NCI-H2196 (cell line): ENCODE data around the gene MTHFD1L.

Experiments
- DNase-seq: peaks from one replicate; lab custom pipeline; 2025; ENCODE audit not compliant: unreplicated experiment; lab: John Stamatoyannopoulos, UW

The MTHFD1L gene

DNA sequence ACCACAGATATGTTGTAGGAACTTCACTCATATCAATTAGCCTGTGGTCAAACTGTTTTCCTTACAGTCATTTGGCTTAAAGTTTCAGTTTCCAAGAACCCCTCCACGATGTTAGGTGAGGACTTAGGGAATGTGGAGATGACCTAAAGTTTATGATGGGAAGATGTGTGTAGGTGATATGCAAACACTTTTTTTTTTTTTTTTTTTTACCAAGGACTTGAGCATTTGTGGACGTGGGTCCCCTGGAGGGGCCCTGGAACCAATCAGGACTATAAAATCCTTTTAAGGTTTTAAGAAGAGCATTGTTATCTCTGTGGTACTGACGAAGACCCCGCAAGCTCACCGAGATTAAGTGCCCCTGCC lies 478 bp upstream of the MTHFD1L start:
- DNase-seq, result no peak

DNA sequence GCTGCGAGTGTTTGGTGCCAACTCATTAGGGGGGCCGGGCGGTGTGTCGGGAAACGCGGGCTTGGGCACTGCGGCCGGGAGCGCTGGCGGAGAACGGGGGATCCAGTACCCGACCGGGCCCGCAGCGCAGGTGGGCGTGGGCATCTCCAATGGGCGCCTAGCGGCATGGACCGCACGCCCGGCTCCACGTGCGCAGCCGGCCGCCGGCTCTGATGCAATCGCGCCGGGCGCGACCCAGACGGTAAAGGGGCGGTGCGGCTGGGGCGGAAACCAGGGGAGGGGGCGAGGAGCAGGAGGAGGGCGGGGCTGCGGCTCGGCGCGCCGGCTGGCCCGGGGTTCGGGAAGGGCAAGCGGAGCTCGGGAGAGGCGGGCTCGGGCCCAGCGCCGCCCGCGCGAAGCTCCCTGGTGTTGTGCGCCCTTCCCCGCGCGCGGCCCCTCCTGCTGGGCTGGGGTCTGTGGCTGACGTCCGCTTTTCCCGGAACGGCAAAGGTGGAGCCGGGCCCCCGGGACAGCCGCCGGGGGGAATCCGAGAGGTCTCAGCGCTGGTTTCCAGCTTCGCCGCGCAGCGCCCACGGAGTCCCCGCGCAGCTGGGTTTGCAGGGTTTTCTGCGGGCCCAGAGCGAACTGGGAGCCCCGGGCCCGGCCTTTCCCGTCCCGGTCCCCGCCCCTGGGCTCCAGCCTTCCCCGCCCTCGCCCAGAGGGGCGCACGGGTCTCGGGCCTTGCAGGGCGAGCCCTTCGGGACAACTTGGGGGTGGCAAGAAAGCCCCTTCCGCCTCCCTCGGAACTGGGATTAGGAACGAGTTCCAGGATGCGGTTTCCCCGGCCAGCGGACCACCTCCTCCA lies 867 bp downstream of the MTHFD1L start:
- peak; percentile 88 for DNase-seq

DNA sequence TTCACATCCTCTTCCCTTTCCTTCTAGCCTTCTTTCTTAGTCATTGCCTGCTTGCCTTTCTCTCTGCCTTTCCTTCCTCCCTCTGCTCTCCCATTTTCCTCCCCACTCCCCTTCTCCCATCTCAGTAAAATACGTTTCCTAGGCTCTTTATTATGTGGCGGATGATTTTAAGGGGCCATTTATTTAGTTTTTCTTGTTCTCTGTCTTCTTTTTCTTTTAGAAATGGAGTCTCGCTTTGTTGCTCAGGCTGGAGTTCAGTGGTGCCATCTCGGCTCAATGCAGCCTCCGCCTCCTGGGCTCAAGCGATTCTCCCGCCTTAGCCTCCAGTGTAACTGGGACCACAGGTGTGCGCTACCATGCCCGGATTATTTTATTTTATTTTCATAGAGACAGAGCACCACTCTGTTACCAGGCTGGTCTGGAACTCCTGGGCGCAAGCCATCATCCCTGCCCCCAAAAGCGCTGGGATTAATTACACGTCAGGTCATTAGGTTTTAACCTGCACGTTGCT lies 1.5 kb downstream of the MTHFD1L start:
- peak; percentile 21 for DNase-seq

DNA sequence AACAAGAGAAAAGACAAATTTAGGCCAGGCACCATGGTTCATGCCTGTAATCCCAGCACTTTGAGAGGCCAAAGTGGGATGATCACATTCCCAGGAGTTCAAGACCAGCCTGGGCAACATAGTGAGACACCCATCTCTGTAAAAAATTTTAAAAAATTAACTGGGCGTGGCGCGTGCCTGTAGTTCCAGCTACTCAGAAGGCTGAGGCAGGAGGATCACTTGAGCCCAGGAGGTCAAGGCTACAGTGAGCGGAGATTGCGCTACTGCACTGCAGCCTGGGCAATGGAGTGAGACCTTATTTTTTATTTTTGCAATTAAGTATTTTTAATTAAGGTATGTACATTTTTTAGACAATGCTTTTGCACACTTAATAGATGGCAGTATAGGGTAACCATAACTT lies 3.3 kb downstream of the MTHFD1L start:
- no peak for DNase-seq

DNA sequence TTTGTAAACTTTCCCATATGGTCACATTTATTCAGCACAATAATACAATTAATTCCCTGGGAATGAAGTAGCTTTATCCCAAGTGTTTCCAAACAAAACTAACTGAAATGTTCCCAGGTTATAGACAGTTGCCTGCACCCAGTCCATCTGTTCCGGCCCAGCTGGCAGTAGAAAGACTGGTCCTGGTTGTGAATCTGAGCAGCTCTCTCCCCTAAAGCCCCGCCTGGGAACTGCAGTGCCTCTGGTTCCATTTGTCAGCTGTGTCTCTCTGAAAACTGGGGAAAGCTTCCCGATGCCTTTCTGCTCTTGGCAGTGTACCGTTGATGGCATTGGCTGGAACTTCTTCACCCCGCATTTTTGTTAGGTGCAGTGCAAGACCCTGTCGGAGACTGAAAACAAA lies 8.7 kb downstream of the MTHFD1L start:
- no peak for DNase-seq

DNA sequence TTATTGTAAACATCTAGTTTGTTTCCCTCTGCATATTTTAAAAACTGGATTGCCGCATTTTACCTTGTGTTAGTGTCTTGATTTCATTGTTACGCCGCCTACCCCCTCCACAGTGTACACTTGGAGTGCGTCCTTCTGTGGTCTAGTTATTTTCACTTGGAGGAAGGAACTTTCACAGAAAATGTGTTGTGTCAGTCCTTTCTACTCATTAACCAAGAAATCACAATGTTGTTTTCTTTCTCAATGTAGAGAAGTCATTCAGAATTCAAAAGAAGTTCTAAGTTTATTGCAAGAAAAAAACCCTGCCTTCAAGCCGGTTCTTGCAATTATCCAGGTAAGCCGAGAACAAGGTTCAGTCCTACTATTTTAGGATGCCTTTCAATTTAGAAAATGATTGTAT lies 10.3 kb downstream of the MTHFD1L start:
- no peak for DNase-seq

DNA sequence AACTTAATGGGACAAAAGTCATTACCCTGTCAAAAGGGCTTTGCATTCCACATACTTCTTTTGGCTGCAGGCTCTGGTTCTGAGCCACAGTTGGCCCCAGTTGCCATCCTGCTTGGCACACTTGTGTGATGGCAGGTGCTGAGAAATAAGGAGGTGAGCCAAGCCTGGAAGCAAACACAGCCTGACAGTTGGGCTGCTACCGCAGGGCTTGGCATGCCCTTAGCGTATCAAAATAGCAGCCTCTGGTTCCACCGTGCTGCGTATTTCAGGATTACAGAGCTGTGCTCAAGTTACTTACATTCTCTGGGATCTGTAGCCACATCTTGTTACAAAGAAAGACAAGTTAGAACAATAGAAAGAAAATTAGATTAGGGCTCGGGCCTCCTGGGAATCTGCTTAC lies 11.1 kb downstream of the MTHFD1L start:
- DNase-seq, result peak; percentile 80

DNA sequence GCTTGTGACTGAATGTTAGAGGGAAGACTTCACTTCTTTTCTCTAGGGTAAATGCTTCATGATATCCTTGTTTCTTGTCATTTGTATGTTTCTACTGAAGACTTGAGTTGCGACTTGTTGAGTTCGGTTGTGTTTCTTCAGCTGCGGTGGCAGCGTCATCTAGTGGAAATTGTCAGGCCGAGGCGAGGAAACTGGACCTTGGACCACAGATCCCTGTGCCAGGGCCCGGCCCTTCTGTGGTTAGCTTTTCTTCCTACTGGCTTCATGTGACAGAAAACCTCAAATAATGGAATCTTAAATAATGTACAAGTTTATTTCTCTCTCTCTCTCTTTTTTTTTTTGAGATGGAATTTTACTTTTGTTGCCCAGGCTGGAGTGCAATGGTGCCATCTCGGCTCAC lies 12.4 kb downstream of the MTHFD1L start:
- no peak for DNase-seq

DNA sequence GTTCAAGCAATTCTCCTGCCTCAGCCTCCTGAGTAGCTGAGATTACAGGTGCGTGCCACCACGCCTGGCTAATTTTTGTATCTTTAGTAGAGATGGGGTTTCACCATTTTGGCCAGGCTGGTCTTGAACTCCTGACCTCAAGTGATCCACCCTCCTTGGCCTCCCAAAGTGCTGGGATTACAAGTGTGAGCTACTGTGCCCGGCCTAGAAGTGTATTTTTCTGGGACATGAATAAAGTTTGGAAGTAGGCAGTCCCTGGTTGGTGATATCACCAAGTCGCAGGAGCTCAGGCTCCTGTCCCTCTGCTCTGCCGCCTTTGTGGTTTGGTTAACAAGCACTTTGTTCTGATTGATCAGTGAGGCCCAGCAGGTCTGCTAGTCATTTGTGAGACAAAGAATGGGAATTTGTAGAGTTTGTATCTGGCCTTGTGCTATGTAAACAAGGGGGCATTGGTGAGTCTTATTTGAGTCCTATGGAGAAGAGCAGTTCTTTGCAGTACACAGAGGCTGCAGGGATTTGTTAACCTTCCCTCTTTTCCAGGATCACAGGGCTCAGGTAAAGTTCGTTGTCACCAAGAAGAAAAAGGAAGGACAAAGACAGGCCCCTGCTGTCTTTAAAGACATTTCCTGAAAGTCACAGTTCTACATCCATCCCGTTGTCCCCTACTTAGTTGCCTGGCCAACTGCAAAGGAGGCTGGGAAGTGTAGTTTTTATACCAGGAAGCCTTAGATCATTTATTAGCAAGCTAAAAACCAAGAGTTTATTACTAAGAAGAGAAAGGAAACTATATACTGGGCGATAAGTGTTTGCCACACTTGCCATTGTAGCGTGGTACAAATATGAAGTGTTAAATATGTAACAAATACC lies 13.1 kb downstream of the MTHFD1L start:
- no peak for DNase-seq

DNA sequence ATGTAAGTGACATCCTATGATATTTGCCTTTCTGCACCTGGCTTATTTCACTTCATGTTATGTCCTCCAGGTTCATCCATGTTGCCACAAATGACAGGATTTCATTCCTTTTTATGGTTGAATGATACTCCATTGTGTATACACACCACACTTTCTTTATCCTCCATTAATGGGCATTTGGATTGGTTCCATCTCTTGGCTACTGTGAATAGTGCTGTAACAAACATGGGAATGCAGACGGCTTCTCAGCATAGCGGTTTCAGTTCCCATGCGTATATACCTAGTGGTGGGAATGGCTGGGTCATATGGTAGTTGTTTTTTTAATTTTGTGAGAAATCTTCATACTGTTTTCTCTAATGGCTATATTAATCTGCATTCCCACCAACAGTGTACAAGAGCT lies 14.8 kb downstream of the MTHFD1L start:
- peak; percentile 45 for DNase-seq

DNA sequence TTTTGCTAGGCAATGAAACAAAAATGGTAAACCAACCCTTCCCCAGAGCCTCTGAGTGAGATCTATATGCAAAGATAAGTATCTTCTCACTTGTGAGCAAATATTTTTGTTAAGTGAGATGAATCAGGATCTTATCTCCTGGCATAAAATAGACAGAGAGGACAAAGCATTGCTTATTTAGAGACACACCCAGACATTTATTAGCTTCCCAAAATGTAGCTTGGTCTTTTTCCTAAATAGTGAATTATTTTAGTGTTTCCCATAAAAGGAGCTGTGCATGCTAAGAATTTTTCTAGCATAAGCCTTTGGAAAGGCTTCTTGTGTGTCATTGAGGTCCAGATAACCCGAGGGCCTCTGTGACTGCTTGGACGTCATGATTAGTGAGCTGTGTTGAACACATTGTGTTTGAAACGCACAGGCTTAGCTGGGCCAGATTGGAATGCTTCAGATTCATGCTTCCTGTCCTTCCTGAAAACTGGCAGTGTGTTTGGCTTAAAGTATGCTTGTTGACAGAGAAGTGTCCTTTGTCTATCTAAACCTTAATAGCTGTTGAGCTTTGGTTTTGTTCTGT lies 16.5 kb downstream of the MTHFD1L start:
- peak; percentile 61 for DNase-seq

DNA sequence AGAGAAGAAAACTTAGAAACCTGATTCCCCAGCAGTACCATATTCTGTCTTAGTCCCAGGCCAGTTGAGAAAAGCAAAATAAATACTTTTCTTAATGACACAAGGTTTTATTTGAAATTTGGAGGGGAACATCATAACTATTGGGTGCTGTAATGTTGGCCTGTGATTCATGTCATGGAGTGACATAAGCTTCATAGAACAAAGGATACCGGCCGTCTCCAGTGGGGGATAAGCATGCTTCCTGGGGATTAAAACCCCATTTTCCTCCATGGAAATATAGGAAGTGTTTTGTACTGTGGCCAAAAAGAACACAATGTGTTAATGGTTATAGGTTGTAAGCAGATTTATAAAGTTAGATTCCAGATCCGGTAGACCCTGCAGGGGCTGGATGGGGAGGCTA lies 18.0 kb downstream of the MTHFD1L start:
- no peak for DNase-seq

DNA sequence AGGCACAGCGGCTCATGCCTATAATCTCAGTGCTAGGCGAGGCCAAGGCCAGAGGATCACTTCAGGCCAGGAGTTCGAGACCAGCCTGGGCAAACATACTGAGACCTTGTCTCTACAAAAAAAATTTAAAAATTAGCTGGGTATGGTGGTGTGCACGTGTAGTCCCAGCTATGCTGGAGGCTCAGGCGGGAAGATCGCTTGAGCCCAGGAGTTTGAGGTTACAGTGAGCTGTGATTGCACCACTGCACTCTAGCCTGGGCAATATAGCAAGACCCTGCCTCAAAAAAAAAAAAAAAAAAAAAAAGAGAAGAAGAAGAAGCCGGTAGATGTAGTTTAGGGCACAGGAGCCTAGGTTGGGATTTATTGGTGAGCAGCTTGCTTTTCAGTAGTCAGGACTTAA lies 20.7 kb downstream of the MTHFD1L start:
- no peak for DNase-seq

DNA sequence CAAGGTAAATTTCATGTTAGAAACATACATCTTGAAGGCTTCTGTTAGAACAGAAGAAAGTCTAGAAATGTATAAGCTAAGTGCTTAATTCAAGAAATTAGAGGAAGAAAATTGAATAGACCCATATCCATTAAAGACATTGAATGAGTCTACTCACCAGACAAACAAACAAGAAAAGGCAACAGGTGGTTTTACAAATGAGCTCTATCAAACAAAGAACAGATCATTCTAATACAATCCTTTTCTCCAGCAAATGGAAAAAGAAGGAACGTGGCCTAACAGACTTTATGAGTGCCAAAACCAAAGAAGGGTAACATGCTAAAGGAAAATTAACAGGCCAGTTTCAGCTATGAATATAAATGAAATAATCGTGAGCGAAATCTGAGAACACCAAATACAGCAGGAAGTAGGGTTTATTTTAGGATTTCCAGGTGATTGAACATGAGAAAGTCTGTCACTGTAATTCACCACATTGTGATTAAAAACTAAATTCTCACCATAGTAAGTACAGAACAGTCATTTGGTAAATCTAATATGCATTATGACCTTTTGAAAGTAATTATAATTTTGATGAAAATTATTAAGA lies 22.6 kb downstream of the MTHFD1L start:
- DNase-seq, result no peak

DNA sequence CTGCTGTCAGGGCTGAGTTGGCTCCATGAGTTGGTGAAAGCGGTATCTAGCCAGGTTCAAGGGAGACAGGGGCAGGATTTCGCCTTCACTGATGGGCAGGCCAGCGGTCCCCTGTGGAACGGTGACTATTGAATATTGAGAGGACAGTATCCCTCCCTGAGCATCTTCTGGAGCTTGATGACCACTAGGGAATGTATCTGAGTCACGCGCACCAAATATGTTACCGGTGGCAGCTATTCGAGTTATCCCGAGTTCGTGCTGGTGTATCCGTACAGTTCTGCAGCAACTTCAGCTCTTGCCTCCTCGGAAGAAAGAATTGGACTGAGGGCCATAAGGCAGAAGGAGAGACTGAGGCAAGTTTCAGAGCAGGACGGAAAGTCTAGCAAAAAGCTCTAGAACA lies 24.8 kb downstream of the MTHFD1L start:
- no peak for DNase-seq

DNA sequence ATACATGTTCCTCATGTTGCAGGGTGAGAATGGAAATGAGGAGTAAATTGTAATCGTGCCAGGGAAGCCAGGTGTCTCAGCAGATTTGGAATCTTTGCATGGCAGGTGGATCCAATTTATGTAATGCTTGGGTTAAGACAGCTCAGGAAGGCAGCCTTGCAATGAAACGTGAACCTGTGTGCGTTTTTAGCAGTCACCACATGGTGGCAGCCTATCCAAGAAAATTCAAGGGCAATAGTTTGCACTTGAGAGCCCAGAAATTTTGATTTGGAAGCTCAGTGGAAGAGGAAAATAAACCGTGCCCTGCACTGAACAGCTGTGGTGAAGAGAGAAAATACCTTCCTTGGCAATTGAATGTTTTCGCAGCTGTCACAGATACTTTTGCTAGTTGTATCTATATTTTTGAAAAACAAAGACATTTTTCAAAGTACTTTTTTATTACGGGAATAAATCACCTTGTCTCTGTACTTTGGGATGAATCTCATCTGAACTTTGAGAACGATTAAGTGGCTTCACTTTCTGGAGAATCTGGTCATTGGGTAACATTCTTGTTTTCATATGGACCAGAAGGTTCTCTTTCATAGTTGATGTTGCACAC lies 26.5 kb downstream of the MTHFD1L start:
- DNase-seq, result peak; percentile 87

DNA sequence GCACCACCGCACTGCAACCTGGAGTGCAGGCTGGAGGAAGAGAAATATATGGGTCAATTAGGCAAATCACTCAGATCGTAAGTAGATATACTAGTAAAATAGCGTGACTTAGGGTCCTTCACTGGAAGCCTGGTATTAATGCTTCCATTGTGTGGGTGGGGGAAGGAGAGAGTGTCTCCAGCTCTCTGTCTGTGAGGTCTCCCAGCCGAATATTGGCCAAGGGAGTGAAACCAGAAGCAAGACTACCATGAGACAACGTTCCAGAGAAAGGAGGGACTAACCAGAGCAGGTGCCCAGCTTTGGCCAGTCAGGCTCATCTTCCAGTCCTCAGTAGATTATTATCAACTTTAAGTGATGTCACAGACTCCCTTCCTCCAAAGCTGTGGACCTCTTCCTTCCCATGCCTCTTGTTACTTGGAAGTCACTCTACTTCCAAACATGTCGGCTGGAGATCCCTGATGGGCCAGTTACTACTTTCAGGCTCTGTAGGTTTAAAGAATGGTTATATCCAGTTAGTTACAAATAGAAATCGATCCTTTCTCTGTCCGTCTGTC lies 28.8 kb downstream of the MTHFD1L start:
- DNase-seq, result no peak

DNA sequence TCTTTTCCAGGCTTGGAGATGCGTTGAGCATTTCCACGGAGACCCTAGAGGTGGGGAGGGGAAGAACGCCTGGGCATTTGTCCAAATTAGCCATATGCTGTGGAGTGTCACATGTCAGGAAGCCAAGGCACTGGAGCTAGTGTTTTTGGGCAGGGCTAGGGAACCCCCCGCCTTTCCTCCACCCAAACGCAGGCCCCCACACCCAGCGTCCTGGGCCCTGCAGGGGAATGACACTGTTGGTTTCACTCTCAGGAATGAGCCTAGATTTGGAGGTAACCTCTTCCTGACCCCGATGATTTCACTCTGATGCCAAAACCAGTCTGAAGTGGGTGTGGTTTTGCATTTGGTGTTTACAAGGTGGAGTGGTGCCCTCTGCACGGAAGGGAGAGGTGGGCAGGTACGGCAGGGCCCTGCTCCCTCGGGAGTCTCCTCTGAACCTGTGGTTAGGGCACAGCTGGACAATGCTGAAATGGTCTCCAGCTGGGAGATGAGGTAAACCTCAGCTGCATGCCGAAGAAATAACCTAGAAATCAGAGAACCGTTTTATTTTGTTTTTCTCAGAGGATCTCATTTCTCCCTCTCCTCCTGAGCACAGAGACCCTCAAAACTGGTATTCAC lies 29.5 kb downstream of the MTHFD1L start:
- peak; percentile 43 for DNase-seq

DNA sequence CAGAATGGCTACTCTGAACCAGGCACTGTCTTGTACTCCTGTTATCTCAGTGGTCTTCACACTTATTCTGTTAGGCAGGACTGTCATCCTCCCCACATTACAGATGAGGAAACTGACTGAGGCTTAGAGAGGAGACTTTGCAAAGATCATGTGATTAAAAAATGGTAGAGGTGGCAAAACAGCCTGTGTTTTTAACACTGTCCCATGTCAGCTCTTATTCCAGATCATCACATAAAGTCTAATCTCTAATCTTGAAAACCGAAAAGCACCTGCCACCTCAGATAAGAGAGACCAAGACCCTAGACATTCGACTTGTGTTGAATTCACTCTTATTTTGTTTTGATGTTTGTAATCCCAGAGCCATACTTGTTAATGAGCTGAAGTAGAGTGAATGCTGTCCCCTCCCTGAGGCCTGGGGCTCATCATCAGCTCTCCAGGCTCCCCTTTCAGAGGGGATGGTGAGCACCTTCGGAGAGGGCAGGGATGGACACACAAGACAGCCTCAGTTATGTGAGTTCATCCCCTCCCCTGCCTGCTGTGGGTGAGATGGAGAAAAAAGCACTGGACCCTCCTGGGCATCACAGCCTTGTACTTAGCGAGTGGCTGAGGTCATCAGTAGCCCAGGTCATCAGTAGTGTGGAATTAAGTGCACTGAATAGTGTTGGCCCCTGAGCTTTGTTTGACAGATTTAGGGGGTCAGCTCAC lies 30.6 kb downstream of the MTHFD1L start:
- DNase-seq, result no peak
